Activated effector memory CD4-positive, alpha-beta T cell treated with Interleukin-2 at 50 U/mL for 16 hours (primary cell): Measurements from ENCODE around the gene CTNND2.
"Not testable (repeated sequence)": the region's sequence is repeated elsewhere in the genome, so short reads cannot be mapped to it uniquely, and the experiment has no call there.

Source experiments
- DNase-seq: peaks from one replicate; pipeline ENCODE4 v3.0.0-alpha.2; 2020

CTNND2 gene

GRCh38 chr5:11378461-11378860 is 525.8 kb downstream of the CTNND2 start:
- no peak for DNase-seq

GRCh38 chr5:11377896-11378295 is 526.4 kb downstream of the CTNND2 start:
- no peak for DNase-seq

GRCh38 chr5:11372191-11372590 is 532.1 kb downstream of the CTNND2 start:
- no peak for DNase-seq

- DNase-seq: no peak
Measured at GRCh38 chr5:11371021-11371420, 533.2 kb downstream of the CTNND2 start.

GRCh38 chr5:11364531-11364930 is 539.7 kb downstream of the CTNND2 start:
- DNase-seq: no peak

GRCh38 chr5:11363631-11364178 is 540.5 kb downstream of the CTNND2 start:
- DNase-seq: no peak

GRCh38 chr5:11361768-11362167 is 542.5 kb downstream of the CTNND2 start:
- no peak for DNase-seq

GRCh38 chr5:11357928-11358327 is 546.3 kb downstream of the CTNND2 start:
- no peak for DNase-seq

- DNase-seq: no peak
Measured at GRCh38 chr5:11355491-11355890, 548.8 kb downstream of the CTNND2 start.

GRCh38 chr5:11346336-11346735 is 557.9 kb downstream of the CTNND2 start:
- DNase-seq: no peak

- DNase-seq: no peak
Measured at GRCh38 chr5:11335881-11336760, 568.1 kb downstream of the CTNND2 start.

- no peak for DNase-seq
Measured at GRCh38 chr5:11334404-11334803, 569.8 kb downstream of the CTNND2 start.

GRCh38 chr5:11329679-11330078 is 574.6 kb downstream of the CTNND2 start:
- DNase-seq: no peak

- no peak for DNase-seq
Measured at GRCh38 chr5:11324521-11325289, 579.5 kb downstream of the CTNND2 start.

GRCh38 chr5:11323761-11324160 is 580.5 kb downstream of the CTNND2 start:
- no peak for DNase-seq

GRCh38 chr5:11322133-11322532 is 582.1 kb downstream of the CTNND2 start:
- DNase-seq: no peak

- DNase-seq: no peak
Measured at GRCh38 chr5:11319836-11320580, 584.2 kb downstream of the CTNND2 start.

GRCh38 chr5:11313694-11314093 is 590.6 kb downstream of the CTNND2 start:
- DNase-seq: not testable (repeated sequence)

- DNase-seq: no peak
Measured at GRCh38 chr5:11311731-11312130, 592.5 kb downstream of the CTNND2 start.

- DNase-seq: no peak
Measured at GRCh38 chr5:11311272-11311671, 593.0 kb downstream of the CTNND2 start.

- no peak for DNase-seq
Measured at GRCh38 chr5:11310158-11310557, 594.1 kb downstream of the CTNND2 start.

- no peak for DNase-seq
Measured at GRCh38 chr5:11306365-11306764, 597.9 kb downstream of the CTNND2 start.

GRCh38 chr5:11305245-11305644 is 599.0 kb downstream of the CTNND2 start:
- no peak for DNase-seq
